Naive B cell (primary cell): ENCODE results near the gene ZNF423. TPM values are rescaled to one million over a fixed set of nuclear protein-coding genes. Genes with fewer than 3 reads are reported as not detected.

Experiments
- ATAC-seq, 2 donors: fragments of 150-1000 bp; cut with Tn5 transposase; 2 replicates each; pipeline ENCODE4 v1.10.0; 2021; ENCODE audit warnings: low read depth in 2 of 2, mild to moderate bottlenecking in 2 of 2, moderate library complexity in 2 of 2
- DNase-seq: peaks from one replicate; pipeline ENCODE4 v3.0.0; 2022
- H3K27ac Mint-ChIP-seq, 6 donors: one replicate each; pipeline ENCODE4 v1.8.0; 2020 to 2022; ENCODE audit warnings: mild to moderate bottlenecking in 6 of 6, mixed read lengths in 6 of 6, moderate library complexity in 5 of 6, inconsistent platforms in 2 of 6
- H3K27me3 Mint-ChIP-seq, 3 donors: one replicate each; pipeline ENCODE4 v1.8.0; 2021 to 2022; ENCODE audit warnings: mixed read lengths in 3 of 3, mild to moderate bottlenecking in 1 of 3
- H3K36me3 Mint-ChIP-seq, 2 donors: one replicate each; pipeline ENCODE4 v1.8.0; 2020 to 2022; ENCODE audit warnings: mixed read lengths in 2 of 2, inconsistent platforms in 1 of 2, mild to moderate bottlenecking in 1 of 2
- H3K4me1 Mint-ChIP-seq, 3 donors: one replicate each; pipeline ENCODE4 v1.8.0; 2020 to 2022; ENCODE audit warnings: mixed read lengths in 3 of 3, inconsistent platforms in 1 of 3, mild to moderate bottlenecking in 1 of 3, moderate library complexity in 1 of 3
- H3K4me3 Mint-ChIP-seq, 8 donors: one replicate each; pipeline ENCODE4 v1.8.0; 2020 to 2022; ENCODE audit warnings: mild to moderate bottlenecking in 8 of 8, mixed read lengths in 8 of 8, moderate library complexity in 8 of 8, inconsistent platforms in 2 of 8
- H3K9me3 Mint-ChIP-seq, 7 donors: one replicate each; pipeline ENCODE4 v1.8.0; 2020 to 2022; ENCODE audit warnings: mixed read lengths in 7 of 7, mild to moderate bottlenecking in 5 of 7, inconsistent platforms in 2 of 7, moderate library complexity in 1 of 7
- polyA plus RNA-seq, 6 donors: library from polyadenylated mRNA; unstranded; fragments of 300-500 nt; fragmentation: Illumina TruSeq; gene quantifications; one replicate each; pipeline ENCODE4 v1.2.3, GENCODE V29; 2021; ENCODE audit warnings: low read depth in 6 of 6

ZNF423 gene
- polyA plus RNA-seq, 6 donors from 2014 or later = not detected

DNA sequence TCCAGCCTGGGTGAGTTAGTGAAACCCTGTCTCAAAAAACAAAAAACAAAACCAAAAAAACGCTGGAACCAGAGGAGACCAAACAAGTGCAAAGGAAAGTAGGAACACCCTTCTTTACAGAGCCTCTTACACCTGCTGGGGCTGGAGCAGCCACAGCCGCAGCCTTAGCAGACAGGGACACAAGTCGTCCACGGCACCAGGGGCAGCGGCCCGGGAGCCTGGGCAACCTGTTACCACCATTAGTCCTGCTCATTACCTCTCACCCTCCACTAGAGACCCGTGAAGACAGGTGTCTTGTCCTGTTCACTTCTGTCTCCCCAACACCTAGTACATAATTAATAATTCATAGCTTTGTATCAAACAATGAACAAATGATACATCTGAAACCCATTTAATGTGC lies 398.7 kb downstream of the ZNF423 start:
- Mint-ChIP-seq H3K4me1 (peaks cover 0 to 4% (median under 1%) of the 10 kb centered on the region in 3 donors), H3K36me3 (no peaks in the 10 kb centered on the region), H3K9me3 (peaks cover 0 to 2% (median 0%) of the 10 kb centered on the region in 7 donors), H3K4me3 (no peak overlapping the region), H3K27me3 (peaks cover 0 to 22% (median 20%) of the 10 kb centered on the region in 3 donors), H3K27ac (peak overlapping the region in 1 of 6 donors; percentile 70)
- ATAC-seq (no peak), DNase-seq (no peak)

- H3K4me3 Mint-ChIP-seq = no peak overlapping the region
- peaks cover 3 to 21% (median 20%) of the 10 kb centered on the region in 3 donors for H3K27me3 Mint-ChIP-seq
- no peak for DNase-seq
- H3K4me1 Mint-ChIP-seq = peaks cover 0 to under 1% (median 0%) of the 10 kb centered on the region in 3 donors
- no peak overlapping the region for H3K27ac Mint-ChIP-seq
- H3K9me3 Mint-ChIP-seq = peaks cover 0 to 2% (median 0%) of the 10 kb centered on the region in 7 donors
- H3K36me3 Mint-ChIP-seq = no peaks in the 10 kb centered on the region
- no peak for ATAC-seq
Measured at GRCh38 chr16:49456763-49457162, 399.1 kb downstream of the ZNF423 start.

GRCh38 chr16:49455991-49456745 lies 399.7 kb downstream of the ZNF423 start:
- no peak overlapping the region for H3K4me3 Mint-ChIP-seq
- H3K27me3 Mint-ChIP-seq = peaks cover 7 to 26% (median 20%) of the 10 kb centered on the region in 3 donors
- H3K9me3 Mint-ChIP-seq = peaks cover 0 to 2% (median 0%) of the 10 kb centered on the region in 7 donors
- no peaks in the 10 kb centered on the region for H3K4me1 Mint-ChIP-seq
- H3K27ac Mint-ChIP-seq = no peak overlapping the region
- ATAC-seq = no peak
- DNase-seq = no peak
- H3K36me3 Mint-ChIP-seq = no peaks in the 10 kb centered on the region

DNA sequence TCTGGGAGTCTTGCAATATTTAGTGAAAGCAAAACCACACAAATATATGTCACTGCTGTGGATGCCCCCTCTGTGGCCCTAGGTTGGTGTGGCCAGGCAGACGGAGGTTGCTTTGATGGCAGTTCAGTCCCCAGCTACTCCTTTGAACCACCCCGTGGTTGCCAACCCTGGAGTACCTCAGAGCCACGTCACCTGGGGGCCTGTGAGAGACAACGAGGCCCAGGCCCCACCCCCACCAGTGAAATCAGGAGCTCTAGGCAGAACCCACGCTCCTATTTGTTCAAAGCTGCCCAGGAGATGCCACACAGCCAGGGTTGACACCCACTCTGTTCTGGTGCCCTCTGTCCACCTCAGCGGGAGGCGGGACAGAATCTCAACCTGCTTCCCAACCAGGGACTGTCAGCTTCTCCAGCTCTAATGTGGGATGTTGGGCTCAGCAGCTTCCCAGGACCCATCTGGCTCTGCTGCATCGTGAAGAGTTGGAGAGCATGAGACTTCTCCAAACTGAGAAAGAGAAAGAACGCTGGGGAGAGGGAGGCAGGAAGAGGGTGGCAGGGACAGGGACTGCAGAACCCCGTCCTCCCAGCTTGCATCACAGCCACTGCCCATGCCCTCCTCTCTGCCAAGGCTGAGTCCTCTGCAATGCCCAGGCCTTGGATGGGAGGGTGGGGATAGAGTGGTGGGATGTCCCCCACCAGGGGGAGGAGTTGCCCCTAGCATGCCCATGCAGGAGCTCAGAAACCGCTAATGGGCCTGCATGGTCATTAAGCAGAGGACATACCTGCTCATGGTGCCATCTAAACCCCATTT lies 400.5 kb downstream of the ZNF423 start:
- DNase-seq (no peak), ATAC-seq (no peak)
- Mint-ChIP-seq H3K9me3 (peaks cover 0 to 2% (median 0%) of the 10 kb centered on the region in 7 donors), H3K27ac (no peak overlapping the region), H3K27me3 (peaks cover 7 to 26% (median 20%) of the 10 kb centered on the region in 3 donors), H3K4me1 (no peaks in the 10 kb centered on the region), H3K36me3 (no peaks in the 10 kb centered on the region), H3K4me3 (no peak overlapping the region)

DNA sequence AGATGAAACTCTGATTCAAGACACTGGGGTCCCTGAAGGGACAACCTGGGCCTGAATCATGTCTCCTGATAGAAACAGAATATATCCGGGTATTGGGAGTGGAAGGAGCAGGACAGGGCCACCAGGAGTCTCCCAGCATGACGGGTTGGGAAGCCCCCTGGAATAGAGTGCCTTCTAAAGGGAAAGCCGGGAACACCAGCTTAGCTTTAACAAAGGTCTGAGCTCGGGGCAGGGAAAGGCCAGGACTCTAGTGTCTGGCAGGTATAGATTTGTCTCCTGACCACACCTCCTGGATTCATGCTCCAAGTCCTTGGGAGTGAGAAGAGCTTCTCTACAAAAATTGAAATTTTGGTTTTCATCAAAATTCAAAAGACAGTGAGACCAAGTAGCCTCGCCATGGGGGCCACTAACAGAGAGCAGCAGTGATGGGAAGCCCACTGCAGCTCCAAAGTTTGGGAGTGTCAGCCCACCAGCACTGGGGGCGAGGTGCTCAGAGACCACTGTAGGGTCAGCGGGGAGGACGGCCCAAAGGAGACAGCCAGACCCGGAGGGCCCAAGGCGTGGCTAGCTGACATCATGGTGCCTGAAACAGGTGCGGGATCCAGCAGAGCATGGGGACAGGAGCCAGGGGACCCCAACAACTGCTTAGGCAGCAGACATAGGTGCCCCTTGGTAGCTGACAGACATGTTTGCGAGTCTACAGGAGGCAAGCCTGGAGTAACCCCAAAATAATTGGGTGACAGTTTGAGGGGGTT lies 401.3 kb downstream of the ZNF423 start:
- peaks cover 0 to 2% (median 0%) of the 10 kb centered on the region in 7 donors for H3K9me3 Mint-ChIP-seq
- no peak overlapping the region for H3K4me3 Mint-ChIP-seq
- ATAC-seq (no peak), DNase-seq (no peak)
- no peaks in the 10 kb centered on the region for H3K4me1 Mint-ChIP-seq
- H3K27ac Mint-ChIP-seq = no peak overlapping the region
- peaks cover 7 to 26% (median 20%) of the 10 kb centered on the region in 3 donors for H3K27me3 Mint-ChIP-seq
- H3K36me3 Mint-ChIP-seq = no peaks in the 10 kb centered on the region

- no peak for ATAC-seq
- no peaks in the 10 kb centered on the region for H3K36me3 Mint-ChIP-seq
- DNase-seq = no peak
- peaks cover 0 to 2% (median 0%) of the 10 kb centered on the region in 7 donors for H3K9me3 Mint-ChIP-seq
- peak overlapping the region in 1 of 6 donors; percentile 32 for H3K27ac Mint-ChIP-seq
- H3K27me3 Mint-ChIP-seq = peaks cover 7 to 26% (median 20%) of the 10 kb centered on the region in 3 donors
- no peak overlapping the region for H3K4me3 Mint-ChIP-seq
- no peaks in the 10 kb centered on the region for H3K4me1 Mint-ChIP-seq
Measured at GRCh38 chr16:49453983-49454382, 401.9 kb downstream of the ZNF423 start.

- H3K27me3 Mint-ChIP-seq = peaks cover 7 to 26% (median 20%) of the 10 kb centered on the region in 3 donors
- DNase-seq (no peak), ATAC-seq (no peak)
- no peaks in the 10 kb centered on the region for H3K36me3 Mint-ChIP-seq
- no peak overlapping the region for H3K4me3 Mint-ChIP-seq
- H3K4me1 Mint-ChIP-seq = no peaks in the 10 kb centered on the region
- H3K9me3 Mint-ChIP-seq = peaks cover 0 to 2% (median 0%) of the 10 kb centered on the region in 7 donors
- no peak overlapping the region for H3K27ac Mint-ChIP-seq
Measured at GRCh38 chr16:49453021-49453420, 402.9 kb downstream of the ZNF423 start.

DNA sequence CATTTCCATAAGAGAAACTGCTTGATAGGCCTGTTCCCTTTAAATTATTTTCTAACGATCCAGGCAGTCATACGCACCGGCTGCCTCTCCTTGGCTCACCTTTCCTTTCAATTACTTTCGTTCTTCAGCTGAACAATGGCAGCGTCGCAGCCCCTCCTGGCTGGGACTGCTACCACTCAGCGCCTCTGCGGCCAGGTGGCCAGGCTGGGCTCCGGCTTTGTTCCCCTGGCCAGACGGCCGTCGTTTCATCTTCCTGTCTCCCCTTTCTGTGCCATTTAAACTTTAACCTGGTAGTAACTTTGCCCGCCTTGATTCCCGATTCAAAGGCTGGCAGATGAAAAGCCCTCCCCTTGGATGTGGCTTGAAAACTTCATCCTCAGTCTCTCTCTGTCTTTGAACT lies 403.3 kb downstream of the ZNF423 start:
- Mint-ChIP-seq H3K9me3 (peaks cover 0 to 2% (median 0%) of the 10 kb centered on the region in 7 donors), H3K27ac (no peak overlapping the region), H3K4me1 (no peaks in the 10 kb centered on the region), H3K4me3 (no peak overlapping the region), H3K27me3 (peaks cover 7 to 26% (median 20%) of the 10 kb centered on the region in 3 donors), H3K36me3 (no peaks in the 10 kb centered on the region)
- DNase-seq (no peak), ATAC-seq (no peak)

DNA sequence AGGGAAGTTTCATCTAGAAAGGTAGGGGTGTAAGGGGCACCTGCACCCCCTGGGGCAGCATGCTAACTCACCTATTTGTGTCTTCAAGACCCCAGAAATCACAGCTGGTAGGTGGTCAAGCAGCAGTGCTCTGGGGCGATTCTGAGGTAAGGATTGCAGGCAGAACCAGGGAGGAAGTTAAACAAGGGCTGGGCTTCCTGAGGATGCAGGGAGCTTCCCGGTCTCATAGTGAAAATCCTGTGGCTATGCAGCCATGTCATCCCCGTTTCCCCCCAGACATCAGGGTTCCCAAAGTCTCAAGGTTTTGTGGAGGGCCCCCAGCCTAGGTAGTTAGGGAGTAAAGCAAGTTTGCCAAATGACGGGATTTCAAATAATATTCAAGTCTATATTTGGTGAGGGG lies 403.8 kb downstream of the ZNF423 start:
- H3K27ac Mint-ChIP-seq = no peak overlapping the region
- DNase-seq (no peak), ATAC-seq (no peak)
- H3K9me3 Mint-ChIP-seq = peaks cover 0 to 2% (median 0%) of the 10 kb centered on the region in 7 donors
- no peaks in the 10 kb centered on the region for H3K36me3 Mint-ChIP-seq
- H3K27me3 Mint-ChIP-seq = peaks cover 7 to 26% (median 20%) of the 10 kb centered on the region in 3 donors
- H3K4me1 Mint-ChIP-seq = no peaks in the 10 kb centered on the region
- H3K4me3 Mint-ChIP-seq = no peak overlapping the region

GRCh38 chr16:49446805-49447204 lies 409.1 kb downstream of the ZNF423 start:
- Mint-ChIP-seq H3K36me3 (no peaks in the 10 kb centered on the region), H3K4me3 (no peak overlapping the region), H3K4me1 (peaks cover 10 to 11% (median 10%) of the 10 kb centered on the region in 3 donors), H3K9me3 (no peaks in the 10 kb centered on the region), H3K27me3 (peaks cover 0 to 5% (median 4%) of the 10 kb centered on the region in 3 donors), H3K27ac (no peak overlapping the region)
- ATAC-seq (no peak), DNase-seq (no peak)

- H3K4me3 Mint-ChIP-seq = no peak overlapping the region
- H3K4me1 Mint-ChIP-seq = peaks cover 10 to 30% (median 28%) of the 10 kb centered on the region in 3 donors
- no peaks in the 10 kb centered on the region for H3K27me3 Mint-ChIP-seq
- H3K9me3 Mint-ChIP-seq = no peaks in the 10 kb centered on the region
- ATAC-seq = no peak
- H3K36me3 Mint-ChIP-seq = no peaks in the 10 kb centered on the region
- DNase-seq = no peak
- H3K27ac Mint-ChIP-seq = peak overlapping the region in 2 of 6 donors; percentile 40 to 60
Measured at GRCh38 chr16:49443576-49443975, 412.3 kb downstream of the ZNF423 start.

- Mint-ChIP-seq H3K4me1 (peaks cover 10 to 30% (median 28%) of the 10 kb centered on the region in 3 donors), H3K27me3 (no peaks in the 10 kb centered on the region), H3K27ac (peak overlapping the region in 4 of 6 donors; percentile 44 to 81 (median 60)), H3K9me3 (no peaks in the 10 kb centered on the region), H3K4me3 (peak overlapping the region in 4 of 8 donors; percentile 17 to 78 (median 54)), H3K36me3 (no peaks in the 10 kb centered on the region)
- ATAC-seq = no peak
- DNase-seq = no peak
Measured at GRCh38 chr16:49442805-49443204, 413.1 kb downstream of the ZNF423 start.

GRCh38 chr16:49441366-49441780 lies 414.5 kb downstream of the ZNF423 start:
- Mint-ChIP-seq H3K27me3 (peaks cover 0 to 6% (median 3%) of the 10 kb centered on the region in 3 donors), H3K9me3 (no peaks in the 10 kb centered on the region), H3K36me3 (no peaks in the 10 kb centered on the region), H3K4me3 (peak overlapping the region in 7 of 8 donors; percentile 64 to 87 (median 78)), H3K27ac (peak overlapping the region; percentile 31 to 91 (median 72)), H3K4me1 (peaks cover 10 to 30% (median 28%) of the 10 kb centered on the region in 3 donors)
- ATAC-seq (peak; percentile 87 to 96), DNase-seq (peak; percentile 44)
